ENCODE results near the gene TMUB1.
"Not testable (repeated sequence)": the region's sequence is repeated elsewhere in the genome, so short reads cannot be mapped to it uniquely, and the experiment has no call there.

The TMUB1 gene

GRCh38 chr7:151053096-151053495 lies 30.2 kb downstream of the TMUB1 start:
- DNase-seq (ENCODE audit: low spot score): no peak

- DNase-seq (ENCODE audit: low spot score): peak; percentile 28
These were observed 32.2 kb downstream of the TMUB1 start for GRCh38 chr7:151051108-151051507.

- DNase-seq (ENCODE audit: low spot score): no peak
These were observed 34.3 kb downstream of the TMUB1 start for GRCh38 chr7:151048911-151049463.

GRCh38 chr7:151047976-151048815 lies 35.1 kb downstream of the TMUB1 start, which contains the start of gene ASIC3:
Gene ASIC3, plus strand, starts transcription at chr7:151048531. Its CDS starts 355 bp downstream, at chr7:151048886.
- no peak for DNase-seq (ENCODE audit: low spot score)

- no peak for DNase-seq (ENCODE audit: low spot score)
These were observed 36.4 kb downstream of the TMUB1 start for GRCh38 chr7:151046603-151047573.

GRCh38 chr7:151045967-151046366 lies 37.3 kb downstream of the TMUB1 start:
- no peak for DNase-seq (ENCODE audit: low spot score)

- DNase-seq (ENCODE audit: low spot score): no peak
These were observed 38.0 kb downstream of the TMUB1 start for GRCh38 chr7:151045262-151045661.

- DNase-seq (ENCODE audit: low spot score): no peak
These were observed 39.3 kb downstream of the TMUB1 start for GRCh38 chr7:151043959-151044358.

DNA sequence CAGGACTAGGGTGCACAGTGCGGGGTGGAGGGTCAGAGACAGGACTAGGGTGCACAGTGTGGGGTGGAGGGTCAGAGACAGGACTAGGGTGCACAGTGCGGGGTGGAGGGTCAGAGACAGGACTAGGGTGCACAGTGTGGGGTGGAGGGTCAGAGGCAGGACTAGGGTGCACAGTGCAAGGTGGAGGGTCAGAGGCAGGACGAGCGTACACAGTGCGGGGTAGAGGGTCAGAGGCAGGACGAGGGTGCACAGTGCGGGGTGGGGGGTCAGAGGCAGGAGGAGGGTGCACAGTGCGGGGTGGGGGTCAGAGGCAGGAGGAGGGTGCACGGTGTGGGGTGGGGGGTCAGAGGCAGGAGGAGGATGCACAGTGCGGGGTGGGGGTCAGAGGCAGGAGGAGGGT lies 39.8 kb downstream of the TMUB1 start:
- DNase-seq (ENCODE audit: low spot score): not testable (repeated sequence)

DNA sequence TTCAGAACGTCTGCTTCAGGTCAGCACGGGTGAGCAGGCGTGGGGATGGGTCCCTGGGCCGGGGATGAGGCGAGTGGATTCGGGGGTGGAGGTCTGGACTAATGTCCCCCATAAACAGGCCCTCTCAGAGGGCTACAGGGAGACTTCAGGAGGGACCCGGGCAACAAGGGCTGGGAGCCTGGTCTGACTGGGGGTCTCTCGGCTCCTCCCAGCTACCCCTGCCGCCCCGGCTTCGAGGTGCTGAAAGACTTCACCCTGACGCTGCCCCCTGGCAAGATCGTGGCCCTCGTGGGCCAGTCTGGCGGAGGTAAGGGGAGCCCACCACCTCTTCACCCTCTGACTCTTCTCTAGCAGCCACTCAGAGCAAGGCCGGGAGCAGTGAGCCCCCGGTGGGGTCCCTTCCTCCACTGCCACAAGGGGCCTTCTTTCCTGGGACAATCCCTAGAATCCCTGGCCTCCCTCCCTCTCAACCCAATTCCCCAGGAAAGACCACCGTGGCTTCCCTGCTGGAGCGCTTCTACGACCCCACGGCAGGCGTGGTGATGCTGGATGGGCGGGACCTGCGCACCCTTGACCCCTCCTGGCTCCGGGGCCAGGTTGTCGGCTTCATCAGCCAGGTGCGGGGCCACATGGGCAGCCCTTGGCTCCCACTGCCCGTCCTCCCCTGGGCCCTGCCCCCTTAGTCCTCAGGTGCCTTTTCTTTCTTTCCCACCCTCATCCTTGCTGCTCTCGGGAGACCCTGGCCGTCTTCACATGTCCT lies 42.5 kb downstream of the TMUB1 start:
- DNase-seq (ENCODE audit: low spot score): no peak

DNA sequence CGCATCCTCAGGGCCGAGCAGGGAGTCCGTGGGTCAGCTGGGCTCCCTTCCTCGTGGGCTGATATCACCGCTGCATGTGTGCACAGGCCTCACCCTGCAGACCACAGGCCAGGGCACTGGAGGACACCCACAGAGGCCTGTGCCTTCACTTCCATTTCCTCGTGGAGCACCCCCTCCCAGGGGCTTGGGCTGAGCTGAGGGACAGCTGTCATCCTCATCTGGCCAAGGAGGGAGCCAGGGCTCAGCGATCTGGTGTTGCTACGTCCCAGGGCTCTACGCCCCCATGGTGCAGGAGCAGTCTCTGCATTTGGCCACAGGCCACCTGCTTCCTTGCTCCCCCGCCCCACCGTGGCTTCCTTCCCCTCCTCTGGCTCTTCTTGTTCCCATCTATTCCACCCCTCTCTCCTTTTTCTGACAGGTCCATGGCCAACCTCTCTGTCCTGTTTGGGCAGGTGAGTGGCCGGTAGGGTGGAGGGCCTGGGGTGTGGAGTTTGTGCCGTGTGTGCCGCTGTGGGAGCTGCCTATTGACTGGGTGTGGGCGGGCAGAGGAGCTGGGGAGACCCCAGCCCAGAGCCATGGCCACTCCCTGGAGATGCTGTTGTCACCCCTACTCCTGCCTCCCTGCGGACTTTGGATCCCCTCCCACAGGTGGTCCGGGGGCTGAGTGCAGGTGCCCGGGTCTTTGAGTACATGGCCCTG lies 43.3 kb downstream of the TMUB1 start:
- DNase-seq (ENCODE audit: low spot score): no peak

- DNase-seq (ENCODE audit: low spot score): peak; percentile 56
These were observed 44.1 kb downstream of the TMUB1 start for GRCh38 chr7:151038951-151039849.

DNA sequence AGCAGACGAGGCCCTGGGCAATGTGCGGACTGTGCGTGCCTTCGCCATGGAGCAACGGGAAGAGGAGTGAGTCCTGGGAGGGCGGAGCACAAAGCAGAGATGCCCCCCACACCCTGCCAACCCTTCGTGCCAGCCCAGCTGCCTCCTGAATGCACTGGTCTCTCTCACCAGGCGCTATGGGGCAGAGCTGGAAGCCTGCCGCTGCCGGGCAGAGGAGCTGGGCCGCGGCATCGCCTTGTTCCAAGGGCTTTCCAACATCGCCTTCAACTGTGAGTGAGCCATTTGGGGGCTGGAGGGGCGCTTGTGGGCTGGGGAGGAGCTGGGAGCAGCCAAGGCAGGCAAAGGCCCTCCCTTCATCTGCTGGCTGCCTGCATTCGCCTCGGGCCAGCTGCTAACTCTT lies 47.4 kb downstream of the TMUB1 start:
- DNase-seq (ENCODE audit: low spot score): no peak

DNA sequence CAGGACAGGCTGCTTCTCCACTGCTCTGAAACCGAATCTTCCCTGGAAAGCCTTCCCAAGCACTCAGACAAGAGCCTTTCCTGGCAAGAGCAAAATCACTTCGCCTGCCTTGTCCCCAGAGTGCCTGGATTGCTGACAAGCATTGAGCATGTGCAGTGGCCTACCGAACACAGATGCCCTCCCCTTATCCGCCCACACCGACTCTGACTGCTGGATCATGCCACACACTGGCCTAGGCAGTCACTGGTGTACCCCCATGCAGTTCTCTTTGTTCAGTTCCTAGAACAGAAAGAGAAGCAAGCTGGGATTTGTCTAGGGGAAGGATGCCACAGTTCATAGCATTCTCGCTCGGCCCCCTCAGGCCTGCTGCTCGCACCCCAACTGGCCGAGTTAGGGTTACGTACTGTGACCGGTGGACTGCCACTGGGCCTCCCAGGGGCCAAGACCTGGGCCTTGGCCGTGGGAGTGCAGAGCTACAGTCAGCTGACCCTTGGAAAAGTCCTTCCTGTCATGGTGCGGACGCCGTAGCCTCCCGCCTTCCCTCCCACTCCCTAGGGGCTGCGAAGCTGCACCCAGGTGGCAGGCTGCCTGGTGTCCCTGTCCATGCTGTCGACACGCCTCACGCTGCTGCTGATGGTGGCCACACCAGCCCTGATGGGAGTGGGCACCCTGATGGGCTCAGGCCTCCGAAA lies 48.1 kb downstream of the TMUB1 start:
- DNase-seq (ENCODE audit: low spot score): no peak

- no peak for DNase-seq (ENCODE audit: low spot score)
These were observed 48.8 kb downstream of the TMUB1 start for GRCh38 chr7:151034312-151035025.

- DNase-seq (ENCODE audit: low spot score): no peak
These were observed 49.4 kb downstream of the TMUB1 start for GRCh38 chr7:151033864-151034249.

GRCh38 chr7:151032936-151033863 lies 50.1 kb downstream of the TMUB1 start:
- DNase-seq (ENCODE audit: low spot score): no peak

Data from CD4-positive, alpha-beta T cell treated with Interleukin-15 for 4 hours (primary cell).